ENCODE data around the gene IPO13.
A peak's percentile ranks its signal among the peaks of the same experiment; 100 is the strongest.

IPO13 gene

DNA sequence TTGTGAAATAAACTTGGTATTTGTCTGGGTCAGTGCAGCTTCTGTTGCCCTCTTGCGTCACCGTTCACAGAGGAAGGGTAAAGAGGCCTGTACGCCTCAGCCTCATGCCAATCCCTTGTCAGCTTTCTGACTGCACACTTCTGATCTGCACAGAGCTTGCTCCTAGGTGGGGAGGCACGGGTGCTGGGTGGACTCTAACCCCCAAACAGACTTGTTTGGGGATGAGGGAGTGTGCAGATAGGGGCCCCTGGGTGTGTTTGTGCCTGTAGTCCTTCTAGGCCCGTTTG lies 31.5 kb downstream of the IPO13 start:
- TF ChIP-seq, protein P1, sequence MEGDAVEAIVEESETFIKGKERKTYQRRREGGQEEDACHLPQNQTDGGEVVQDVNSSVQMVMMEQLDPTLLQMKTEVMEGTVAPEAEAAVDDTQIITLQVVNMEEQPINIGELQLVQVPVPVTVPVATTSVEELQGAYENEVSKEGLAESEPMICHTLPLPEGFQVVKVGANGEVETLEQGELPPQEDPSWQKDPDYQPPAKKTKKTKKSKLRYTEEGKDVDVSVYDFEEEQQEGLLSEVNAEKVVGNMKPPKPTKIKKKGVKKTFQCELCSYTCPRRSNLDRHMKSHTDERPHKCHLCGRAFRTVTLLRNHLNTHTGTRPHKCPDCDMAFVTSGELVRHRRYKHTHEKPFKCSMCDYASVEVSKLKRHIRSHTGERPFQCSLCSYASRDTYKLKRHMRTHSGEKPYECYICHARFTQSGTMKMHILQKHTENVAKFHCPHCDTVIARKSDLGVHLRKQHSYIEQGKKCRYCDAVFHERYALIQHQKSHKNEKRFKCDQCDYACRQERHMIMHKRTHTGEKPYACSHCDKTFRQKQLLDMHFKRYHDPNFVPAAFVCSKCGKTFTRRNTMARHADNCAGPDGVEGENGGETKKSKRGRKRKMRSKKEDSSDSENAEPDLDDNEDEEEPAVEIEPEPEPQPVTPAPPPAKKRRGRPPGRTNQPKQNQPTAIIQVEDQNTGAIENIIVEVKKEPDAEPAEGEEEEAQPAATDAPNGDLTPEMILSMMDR (conservative IDR thresholded peaks at IDR 0.05; ENCODE audit: low read length), result no peak
- H3K4me3 ChIP-seq (ENCODE audit: low read length), result peak overlapping the region; percentile 70
- no peak for DNase-seq (ENCODE audit: low read depth)

DNA sequence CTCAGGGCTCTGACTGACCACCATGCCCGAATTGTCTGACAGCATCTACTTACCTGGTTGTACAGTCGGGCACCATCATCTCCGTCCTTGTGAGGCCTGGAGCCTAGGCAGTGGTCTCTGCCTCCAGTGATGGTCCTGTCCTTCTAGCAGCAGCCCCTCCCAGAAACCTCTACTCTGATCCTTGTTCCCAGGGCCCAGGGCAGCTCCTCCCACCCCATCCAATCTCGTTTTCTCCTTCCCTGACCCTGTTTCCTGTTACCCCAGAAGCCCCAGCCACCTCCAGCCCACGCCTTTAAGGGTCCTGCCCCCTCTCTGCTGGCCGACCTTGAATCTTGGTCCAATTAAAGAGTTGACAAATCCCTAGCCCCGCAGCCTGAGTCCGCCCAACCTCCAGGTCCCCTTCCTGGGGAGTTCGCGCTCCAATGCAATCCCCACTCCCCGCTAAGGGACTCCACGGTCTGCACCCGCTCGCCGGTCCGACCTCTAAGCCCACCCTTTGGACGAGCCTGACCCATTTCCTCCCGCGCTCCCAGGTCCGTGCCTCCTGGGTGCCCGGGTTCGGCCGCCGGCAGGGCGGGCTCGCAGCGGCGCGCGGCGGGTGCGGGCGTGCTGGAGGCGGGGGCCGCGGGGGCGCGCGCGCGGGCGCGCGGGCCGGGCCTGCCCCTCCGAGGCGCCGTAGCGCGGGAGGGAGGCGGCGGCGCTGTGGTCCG lies 32.0 kb downstream of the IPO13 start, which contains the start of gene B4GALT2:
Gene B4GALT2, plus strand, starts transcription at position 660 of the 710 bp plus-strand sequence. CDS start 1,951 bp downstream, outside the sequence.
- TF ChIP-seq, protein P1 (conservative IDR thresholded peaks at IDR 0.05; ENCODE audit: low read length), result no peak
- peak; percentile 28 for DNase-seq (ENCODE audit: low read depth)
- H3K4me3 ChIP-seq (ENCODE audit: low read length), result peak within 1 kb of the TSS; percentile 79

DNA sequence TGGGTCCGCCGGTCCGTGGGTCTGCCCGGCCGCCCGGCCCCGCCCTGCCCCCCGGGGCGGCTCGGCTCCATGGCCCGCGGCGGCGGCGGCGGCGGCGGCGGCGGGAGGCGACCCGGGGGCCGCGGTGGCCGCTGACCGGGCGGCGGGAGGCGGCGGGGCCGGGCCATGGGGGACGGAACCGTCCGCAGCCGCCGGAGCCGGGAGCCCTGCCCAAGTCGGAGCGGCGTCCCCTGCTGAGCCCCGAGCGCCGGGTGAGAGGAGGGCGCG lies 32.4 kb downstream of the IPO13 start:
- TF ChIP-seq, protein P1 (conservative IDR thresholded peaks at IDR 0.05; ENCODE audit: low read length), result no peak
- H3K4me3 ChIP-seq (ENCODE audit: low read length), result peak overlapping the region; percentile 79
- no peak for DNase-seq (ENCODE audit: low read depth)

DNA sequence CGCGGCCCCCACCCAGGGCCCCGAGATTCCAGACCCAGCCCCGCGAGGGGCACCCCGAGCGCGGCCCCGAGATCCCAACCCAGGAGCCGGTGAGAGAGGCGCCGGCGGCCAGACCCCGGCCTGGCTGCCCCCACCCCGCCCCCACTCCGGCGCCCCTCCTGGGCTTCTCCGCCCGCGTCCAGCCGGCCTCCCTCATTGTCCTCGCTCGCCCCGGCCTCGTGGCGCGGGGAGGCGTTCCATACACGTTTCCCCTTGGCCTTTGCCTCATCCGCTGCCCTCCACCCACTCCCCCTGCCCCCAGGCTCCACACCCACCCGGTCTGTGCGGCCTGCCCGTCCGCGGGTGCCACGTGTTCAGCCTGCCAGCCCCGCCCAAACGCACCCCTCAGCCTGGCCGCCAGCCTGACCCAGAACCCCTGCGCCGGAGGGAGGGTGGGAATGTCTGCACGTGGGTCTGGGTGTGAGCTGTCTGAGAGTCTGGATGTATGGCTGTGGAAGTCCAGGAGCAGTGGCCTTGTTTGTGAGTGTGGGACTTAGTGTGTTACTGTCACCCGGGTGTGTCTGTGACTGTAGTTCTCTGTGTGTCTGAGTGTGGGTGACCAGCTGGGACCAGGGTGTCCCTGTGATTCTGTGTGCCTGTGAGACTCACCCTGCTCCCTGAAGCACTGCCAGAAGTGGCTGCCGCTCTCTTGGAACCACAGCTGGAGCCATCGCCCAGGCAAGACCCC lies 32.9 kb downstream of the IPO13 start:
- TF ChIP-seq, protein P1 (conservative IDR thresholded peaks at IDR 0.05; ENCODE audit: low read length), result no peak
- peak overlapping the region; percentile 79 for H3K4me3 ChIP-seq (ENCODE audit: low read length)
- peak; percentile 60 for DNase-seq (ENCODE audit: low read depth)

DNA sequence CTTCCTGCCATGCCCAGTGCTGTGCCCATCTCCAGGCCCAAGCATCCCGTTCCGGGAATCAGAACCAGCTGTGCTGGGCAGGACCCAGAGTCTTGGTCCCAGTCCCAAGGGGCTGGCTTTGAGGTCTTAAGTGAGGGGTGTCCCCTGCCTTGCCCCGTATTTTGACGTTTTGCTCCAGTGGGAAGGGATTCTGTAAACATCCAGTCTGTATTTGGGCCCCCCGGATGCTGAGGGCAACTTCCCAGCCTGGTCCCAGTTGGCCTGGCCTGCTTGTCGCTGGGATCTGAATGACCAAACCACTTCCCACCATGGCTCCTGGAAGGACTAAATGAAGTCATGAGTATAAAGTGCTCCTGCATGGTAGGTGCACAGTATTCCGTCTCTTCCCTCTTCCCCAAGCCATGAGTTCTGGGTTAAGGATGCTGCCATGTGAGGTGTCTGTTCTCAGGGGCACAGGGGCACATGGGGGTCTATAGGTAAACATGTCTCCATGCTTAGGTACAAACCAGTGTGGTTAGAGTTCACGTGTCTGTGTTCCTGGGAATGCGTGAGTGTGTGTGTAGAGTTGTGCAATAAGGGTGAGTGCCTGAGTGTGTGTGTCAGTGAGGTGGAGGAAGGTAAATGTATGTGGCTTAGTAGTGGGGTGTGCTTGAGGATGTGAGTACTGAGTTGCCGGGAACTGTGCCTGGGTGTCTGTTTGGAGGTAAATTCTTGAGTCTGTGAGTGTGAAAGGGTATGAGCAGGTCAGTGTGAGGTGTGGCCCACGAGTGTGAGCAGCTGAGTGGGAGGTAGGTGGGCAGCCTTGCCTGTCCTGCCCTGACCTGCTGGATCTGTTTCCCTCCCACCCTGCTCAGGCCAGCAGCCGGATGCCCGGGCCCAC lies 33.7 kb downstream of the IPO13 start:
- peak overlapping the region; percentile 79 for H3K4me3 ChIP-seq (ENCODE audit: low read length)
- TF ChIP-seq, protein P1 (conservative IDR thresholded peaks at IDR 0.05; ENCODE audit: low read length), result no peak
- DNase-seq (ENCODE audit: low read depth), result peak; percentile 51

DNA sequence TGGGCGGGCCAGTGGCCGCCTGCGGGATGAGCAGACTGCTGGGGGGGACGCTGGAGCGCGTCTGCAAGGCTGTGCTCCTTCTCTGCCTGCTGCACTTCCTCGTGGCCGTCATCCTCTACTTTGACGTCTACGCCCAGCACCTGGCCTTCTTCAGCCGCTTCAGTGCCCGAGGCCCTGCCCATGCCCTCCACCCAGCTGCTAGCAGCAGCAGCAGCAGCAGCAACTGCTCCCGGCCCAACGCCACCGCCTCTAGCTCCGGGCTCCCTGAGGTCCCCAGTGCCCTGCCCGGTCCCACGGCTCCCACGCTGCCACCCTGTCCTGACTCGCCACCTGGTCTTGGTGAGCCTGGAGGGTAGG lies 34.4 kb downstream of the IPO13 start:
- no peak for DNase-seq (ENCODE audit: low read depth)
- H3K4me3 ChIP-seq (ENCODE audit: low read length), result peak overlapping the region; percentile 79
- TF ChIP-seq, protein P1 (conservative IDR thresholded peaks at IDR 0.05; ENCODE audit: low read length), result no peak
